GM20000 (cell line): ENCODE data around the gene HS6ST2.

Experiments
- DNase-seq: peaks from one replicate; pipeline ENCODE4 v3.0.0; 2012; ENCODE audit warnings: low spot score
- TF ChIP-seq, protein P1 (sequence below): IDR thresholded peaks from 2 replicates; pipeline ENCODE4 v1.5.1; 2012; ENCODE audit warnings: mild to moderate bottlenecking, control low read depth; ENCODE audit errors: extremely low read depth, missing control alignments

Gene HS6ST2

DNA sequence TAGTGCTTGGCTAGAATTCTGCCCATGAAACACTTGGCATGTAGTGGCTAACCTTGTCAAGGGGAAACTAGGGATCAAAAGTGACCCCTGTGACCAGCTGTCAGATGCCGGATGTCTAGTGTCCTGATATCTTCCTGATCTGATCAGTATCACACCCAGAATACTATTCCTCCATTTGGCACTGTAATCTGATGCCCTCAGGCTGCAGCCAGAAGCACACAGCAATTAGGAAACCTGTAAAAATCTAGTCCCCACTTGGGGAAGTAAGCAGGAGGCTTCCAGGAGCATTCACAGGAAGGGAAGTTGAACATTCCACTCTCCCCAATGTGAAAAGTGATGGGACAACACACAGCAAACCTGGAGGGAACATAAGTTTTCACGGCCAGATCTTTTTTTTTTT is 125.1 kb downstream of the HS6ST2 start:
- no peak for DNase-seq
- TF ChIP-seq, protein P1, sequence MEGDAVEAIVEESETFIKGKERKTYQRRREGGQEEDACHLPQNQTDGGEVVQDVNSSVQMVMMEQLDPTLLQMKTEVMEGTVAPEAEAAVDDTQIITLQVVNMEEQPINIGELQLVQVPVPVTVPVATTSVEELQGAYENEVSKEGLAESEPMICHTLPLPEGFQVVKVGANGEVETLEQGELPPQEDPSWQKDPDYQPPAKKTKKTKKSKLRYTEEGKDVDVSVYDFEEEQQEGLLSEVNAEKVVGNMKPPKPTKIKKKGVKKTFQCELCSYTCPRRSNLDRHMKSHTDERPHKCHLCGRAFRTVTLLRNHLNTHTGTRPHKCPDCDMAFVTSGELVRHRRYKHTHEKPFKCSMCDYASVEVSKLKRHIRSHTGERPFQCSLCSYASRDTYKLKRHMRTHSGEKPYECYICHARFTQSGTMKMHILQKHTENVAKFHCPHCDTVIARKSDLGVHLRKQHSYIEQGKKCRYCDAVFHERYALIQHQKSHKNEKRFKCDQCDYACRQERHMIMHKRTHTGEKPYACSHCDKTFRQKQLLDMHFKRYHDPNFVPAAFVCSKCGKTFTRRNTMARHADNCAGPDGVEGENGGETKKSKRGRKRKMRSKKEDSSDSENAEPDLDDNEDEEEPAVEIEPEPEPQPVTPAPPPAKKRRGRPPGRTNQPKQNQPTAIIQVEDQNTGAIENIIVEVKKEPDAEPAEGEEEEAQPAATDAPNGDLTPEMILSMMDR: no peak

GRCh38 chrX:132831336-132831973 is 127.0 kb downstream of the HS6ST2 start:
- TF ChIP-seq, protein P1: no peak
- DNase-seq: no peak

- TF ChIP-seq, protein P1: no peak
- DNase-seq: no peak
These were observed 135.8 kb downstream of the HS6ST2 start for GRCh38 chrX:132822634-132823012.

GRCh38 chrX:132821974-132822633 is 136.3 kb downstream of the HS6ST2 start:
- TF ChIP-seq, protein P1: no peak

DNA sequence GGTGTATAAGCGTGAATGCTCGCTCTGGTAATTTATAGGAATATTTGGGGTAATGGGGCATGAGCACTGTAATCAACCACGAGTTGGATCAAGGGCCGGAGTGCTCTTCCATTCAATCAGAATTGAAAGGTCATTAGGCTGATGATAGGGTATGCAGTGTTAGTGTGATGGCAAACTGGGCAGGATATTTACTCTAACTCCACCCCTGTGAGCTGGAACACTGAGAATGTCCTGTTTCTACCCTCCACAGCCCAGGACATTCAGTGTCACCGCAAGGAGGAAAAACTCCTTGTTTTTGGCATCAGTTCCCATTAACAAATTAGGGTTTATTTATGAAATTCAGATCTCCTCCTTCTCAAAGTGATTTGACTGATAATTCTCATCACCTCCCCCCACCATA is 137.8 kb downstream of the HS6ST2 start:
- TF ChIP-seq, protein P1: no peak
- no peak for DNase-seq

More at GRCh38 chrX:132821974-132822633, 136.3 kb downstream of the HS6ST2 start:
- DNase-seq: no peak

GRCh38 chrX:132819711-132820264 is 138.6 kb downstream of the HS6ST2 start:
- DNase-seq: no peak
- TF ChIP-seq, protein P1: no peak

DNA sequence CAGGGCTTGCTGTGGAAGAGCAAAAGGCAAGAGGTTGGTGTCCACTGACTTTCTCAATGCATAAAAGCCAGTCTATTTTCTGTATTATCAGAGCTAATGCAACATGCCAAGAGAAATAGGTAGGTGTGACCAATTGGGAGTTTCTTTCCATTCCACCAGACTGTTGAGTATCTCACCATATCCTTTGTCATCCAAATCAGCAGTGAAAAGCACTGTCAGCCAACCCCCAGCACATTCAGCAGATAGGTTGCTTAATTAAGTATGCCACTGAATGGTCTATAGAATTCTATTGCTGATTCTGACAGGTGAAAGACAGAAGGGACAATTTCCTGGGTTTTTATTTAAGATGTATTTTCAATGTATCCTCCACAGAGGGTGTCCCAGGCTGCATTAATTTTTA is 139.8 kb downstream of the HS6ST2 start:
- no peak for DNase-seq
- TF ChIP-seq, protein P1: no peak
